Endodermal cell (in vitro differentiated cells): ENCODE data around the gene PRSS12. TPM values are rescaled to one million over a fixed set of nuclear protein-coding genes. Genes with fewer than 3 reads are reported as not detected.

Experiments used
- DNase-seq: peaks from one replicate; pipeline ENCODE4 v3.0.0-alpha.2; 2017
- H3K27ac ChIP-seq: 2 replicates; pipeline ENCODE4 v1.5.1; 2013; ENCODE audit warnings: mild to moderate bottlenecking, low read depth, low read length, moderate library complexity
- H3K27me3 ChIP-seq: 2 replicates; pipeline ENCODE4 v1.6.1; 2013; ENCODE audit warnings: mild to moderate bottlenecking, low read length, moderate library complexity; ENCODE audit not compliant: insufficient read depth, control insufficient read depth, poor library complexity, severe bottlenecking
- H3K36me3 ChIP-seq: 2 replicates; pipeline ENCODE4 v1.7.0; 2013; ENCODE audit warnings: mild to moderate bottlenecking, low read length, moderate library complexity; ENCODE audit not compliant: control insufficient read depth, insufficient read depth
- H3K4me1 ChIP-seq: one replicate; pipeline ENCODE4 v1.7.0; 2013; ENCODE audit warnings: low read length; ENCODE audit not compliant: control insufficient read depth, insufficient read depth
- H3K4me3 ChIP-seq: 2 replicates; pipeline ENCODE4 v1.5.1; 2013; ENCODE audit warnings: mild to moderate bottlenecking, low read length, moderate library complexity
- H3K9ac ChIP-seq: 2 replicates; pipeline ENCODE4 v1.6.1; 2013; ENCODE audit warnings: mild to moderate bottlenecking, low read length, moderate library complexity; ENCODE audit not compliant: poor library complexity, severe bottlenecking; ENCODE audit errors: extremely low read depth
- H3K9me3 ChIP-seq: 2 replicates; pipeline ENCODE4 v1.6.1; 2013; ENCODE audit warnings: mild to moderate bottlenecking, low read length, moderate library complexity; ENCODE audit not compliant: control insufficient read depth
- H3K27ac Mint-ChIP-seq: 2 replicates; pipeline ENCODE4 v1.8.0; 2020; ENCODE audit warnings: mixed read lengths
- H3K27me3 Mint-ChIP-seq: 2 replicates; pipeline ENCODE4 v1.8.0; 2021; ENCODE audit warnings: mild to moderate bottlenecking, mixed read lengths; ENCODE audit not compliant: insufficient read depth
- H3K36me3 Mint-ChIP-seq: 2 replicates; pipeline ENCODE4 v1.8.0; 2020; ENCODE audit warnings: low read depth, mixed read lengths
- H3K4me1 Mint-ChIP-seq: 2 replicates; pipeline ENCODE4 v1.8.0; 2020; ENCODE audit warnings: mixed read lengths
- H3K4me3 Mint-ChIP-seq: 2 replicates; pipeline ENCODE4 v1.8.0; 2020; ENCODE audit warnings: mild to moderate bottlenecking, moderate library complexity, mixed read lengths
- H3K9me3 Mint-ChIP-seq: 2 replicates; pipeline ENCODE4 v1.8.0; 2020; ENCODE audit warnings: mild to moderate bottlenecking, mixed read lengths
- CTCF ChIP-seq: fragments of 200-600 bp; sonication (generic); conservative IDR thresholded peaks from 2 replicates; pipeline ENCODE4 v1.5.0; 2021; ENCODE audit warnings: antibody characterized with exemption, mild to moderate bottlenecking
- WGBS, 2 experiments: methylation state at CpG; one replicate each; pipeline versions ENCODE4 v1.1.5 to v1.1.7; 2013; ENCODE audit warnings: missing lambda C conversion rate in 2 of 2, mixed read lengths in 1 of 2; ENCODE audit not compliant: insufficient coverage in 1 of 2, insufficient read length in 1 of 2; 5-methylcytosine and 5-hydroxymethylcytosine counted together
- total RNA-seq, 2 donors: library from RNA; stranded (reverse); fragmentation: NEBNext Ultra II Directional in 1 of 2; extraction: Animal tissue kit (Norgen Biotek cat#: 25700) in 1 of 2; gene quantifications; 2 replicates in 1 of 2; 3 replicates in 1 of 2; pipeline ENCODE4 v1.2.1, GENCODE V29; 2021

Gene PRSS12
- total RNA-seq, 2 donors from 2014 or later = 4.1 to 5.3 TPM

- DNase-seq = no peak
- peaks cover 2% of the 10 kb centered on the region for H3K9me3 Mint-ChIP-seq
- H3K9ac ChIP-seq = no peak overlapping the region
- no peaks in the 10 kb centered on the region for H3K27me3 Mint-ChIP-seq
- no peak overlapping the region for H3K27ac Mint-ChIP-seq
- no peaks in the 10 kb centered on the region for H3K4me1 Mint-ChIP-seq
- H3K27ac ChIP-seq = no peak overlapping the region
- no peak for TF ChIP-seq CTCF
- no peaks in the 10 kb centered on the region for H3K36me3 ChIP-seq
- no peaks in the 10 kb centered on the region for H3K36me3 Mint-ChIP-seq
- H3K4me3 ChIP-seq = no peak overlapping the region
- H3K4me1 ChIP-seq = no peaks in the 10 kb centered on the region
- H3K4me3 Mint-ChIP-seq = no peak overlapping the region
- H3K27me3 ChIP-seq = no peaks in the 10 kb centered on the region
- WGBS, 2 experiments = 80 to 92% methylated on average over 1 to 3 of the region's 4 CpGs
- H3K9me3 ChIP-seq = no peaks in the 10 kb centered on the region
Measured at GRCh38 chr4:118372251-118372650, 19.4 kb upstream of the PRSS12 start.

GRCh38 chr4:118369231-118369630 lies 16.4 kb upstream of the PRSS12 start:
- H3K4me3 ChIP-seq = no peak overlapping the region
- no peaks in the 10 kb centered on the region for H3K9me3 ChIP-seq
- no peak overlapping the region for H3K27ac ChIP-seq
- H3K9ac ChIP-seq = no peak overlapping the region
- WGBS, 2 experiments = 90% methylated on average over 6 of the region's 6 CpGs; no CpG with 5 or more reads in 1 of the 2 experiments
- no peaks in the 10 kb centered on the region for H3K36me3 Mint-ChIP-seq
- no peaks in the 10 kb centered on the region for H3K4me1 ChIP-seq
- no peaks in the 10 kb centered on the region for H3K36me3 ChIP-seq
- no peaks in the 10 kb centered on the region for H3K9me3 Mint-ChIP-seq
- H3K4me3 Mint-ChIP-seq = no peak overlapping the region
- H3K4me1 Mint-ChIP-seq = no peaks in the 10 kb centered on the region
- DNase-seq = no peak
- no peak overlapping the region for H3K27ac Mint-ChIP-seq
- H3K27me3 Mint-ChIP-seq = no peaks in the 10 kb centered on the region
- TF ChIP-seq CTCF = no peak
- H3K27me3 ChIP-seq = no peaks in the 10 kb centered on the region

GRCh38 chr4:118367872-118368271 lies 15.1 kb upstream of the PRSS12 start:
- 67 to 75% methylated on average over 2 of the region's 2 CpGs for WGBS, 2 experiments

More at GRCh38 chr4:118367872-118368271, 15.1 kb upstream of the PRSS12 start:
- Histone ChIP-seq H3K9me3 (no peaks in the 10 kb centered on the region), H3K27ac (no peak overlapping the region), H3K4me1 (no peaks in the 10 kb centered on the region), H3K36me3 (no peaks in the 10 kb centered on the region), H3K27me3 (no peaks in the 10 kb centered on the region), H3K4me3 (no peak overlapping the region), H3K9ac (no peak overlapping the region)
- H3K4me3 Mint-ChIP-seq = no peak overlapping the region
- TF ChIP-seq CTCF = no peak
- no peaks in the 10 kb centered on the region for H3K36me3 Mint-ChIP-seq
- H3K27ac Mint-ChIP-seq = no peak overlapping the region
- no peaks in the 10 kb centered on the region for H3K4me1 Mint-ChIP-seq
- H3K9me3 Mint-ChIP-seq = no peaks in the 10 kb centered on the region
- no peaks in the 10 kb centered on the region for H3K27me3 Mint-ChIP-seq
- no peak for DNase-seq
